Liver (tissue), 9 donors: ENCODE data around the gene TERT. TPM values are rescaled to one million over a fixed set of nuclear protein-coding genes. Genes with fewer than 3 reads are reported as not detected.

ENCODE experiments used
- DNase-seq: peaks from one replicate; pipeline ENCODE4 v3.0.0-alpha.2; 2017; ENCODE audit warnings: low spot score
- H3K27ac ChIP-seq, 2 donors: one replicate each; pipeline ENCODE4 v1.7.0; 2013; ENCODE audit warnings: inconsistent platforms in 2 of 2, low read length in 2 of 2, control low read depth in 1 of 2, low read depth in 1 of 2, mild to moderate bottlenecking in 1 of 2
- H3K27me3 ChIP-seq, 4 donors: one replicate each; pipeline versions ENCODE4 v1.6.1 to v1.7.0; 2013; ENCODE audit warnings: low read length in 3 of 4, inconsistent platforms in 1 of 4, mild to moderate bottlenecking in 1 of 4, moderate library complexity in 1 of 4; ENCODE audit not compliant: control insufficient read depth in 4 of 4, insufficient read depth in 4 of 4
- H3K36me3 ChIP-seq, 4 donors: one replicate each; pipeline versions ENCODE4 v1.6.1 to v1.7.0; 2013; ENCODE audit warnings: low read length in 3 of 4, mild to moderate bottlenecking in 3 of 4, low read depth in 1 of 4, moderate library complexity in 1 of 4; ENCODE audit not compliant: control insufficient read depth in 4 of 4, insufficient read depth in 3 of 4
- H3K4me1 ChIP-seq, 4 donors: one replicate each; pipeline versions ENCODE4 v1.6.1 to v1.7.0; 2013; ENCODE audit warnings: low read length in 3 of 4, mild to moderate bottlenecking in 3 of 4, moderate library complexity in 1 of 4; ENCODE audit not compliant: control insufficient read depth in 4 of 4, insufficient read depth in 4 of 4
- H3K4me3 ChIP-seq, 3 donors: one replicate each; pipeline versions ENCODE4 v1.6.1 to v1.7.0; 2013; ENCODE audit warnings: low read length in 3 of 3, control low read depth in 1 of 3, low read depth in 1 of 3, mild to moderate bottlenecking in 1 of 3
- H3K9ac ChIP-seq, 2 donors: one replicate each; pipeline ENCODE4 v1.7.0; 2013; ENCODE audit warnings: low read length in 2 of 2, mild to moderate bottlenecking in 2 of 2, moderate library complexity in 2 of 2, control low read depth in 1 of 2, low read depth in 1 of 2
- H3K9me3 ChIP-seq, 4 donors: one replicate each; pipeline versions ENCODE4 v1.6.1 to v1.7.0; 2013; ENCODE audit warnings: low read length in 3 of 4; ENCODE audit not compliant: control insufficient read depth in 4 of 4
- ATF3 ChIP-seq: IDR thresholded peaks from 2 replicates; pipeline ENCODE4 v1.6.1; 2016; ENCODE audit warnings: antibody characterized with exemption
- CTCF ChIP-seq: fragments of 150-350 bp; IDR thresholded peaks from 2 replicates; pipeline ENCODE4 v1.5.1; 2017; ENCODE audit warnings: improper control_type of control experiment, low read depth, low read length; ENCODE audit not compliant: missing input control
- EGR1 ChIP-seq, 2 donors: IDR thresholded peaks; 2 replicates each; pipeline ENCODE4 v1.6.1; 2016 to 2018; ENCODE audit warnings: antibody characterized with exemption in 2 of 2, low read depth in 2 of 2
- FOXA1 ChIP-seq: IDR thresholded peaks from 2 replicates; pipeline ENCODE4 v1.6.1; 2016; ENCODE audit warnings: antibody characterized with exemption
- FOXA2 ChIP-seq: IDR thresholded peaks from 2 replicates; pipeline ENCODE4 v1.6.1; 2016; ENCODE audit warnings: antibody characterized with exemption
- GABPA ChIP-seq, 2 donors: IDR thresholded peaks in 1 of 2; conservative IDR thresholded peaks in 1 of 2; 2 replicates each; pipeline ENCODE4 v1.6.1; 2016; ENCODE audit warnings: antibody characterized with exemption in 2 of 2, mild to moderate bottlenecking in 1 of 2, moderate library complexity in 1 of 2
- HNF4A ChIP-seq, 2 donors: conservative IDR thresholded peaks; 2 replicates each; pipeline ENCODE4 v1.6.1; 2016; ENCODE audit warnings: antibody characterized with exemption in 2 of 2, mild to moderate bottlenecking in 2 of 2
- HNF4G ChIP-seq: IDR thresholded peaks from 2 replicates; pipeline ENCODE4 v1.6.1; 2016; ENCODE audit warnings: antibody characterized with exemption
- JUND ChIP-seq, 2 donors: IDR thresholded peaks; 2 replicates each; pipeline ENCODE4 v1.6.1; 2016; ENCODE audit warnings: antibody characterized with exemption in 2 of 2
- MAX ChIP-seq: IDR thresholded peaks from 2 replicates; pipeline ENCODE4 v1.6.1; 2016; ENCODE audit warnings: antibody characterized with exemption
- NR2F2 ChIP-seq: IDR thresholded peaks from 2 replicates; pipeline ENCODE4 v1.6.1; 2016; ENCODE audit warnings: antibody characterized with exemption
- RAD21 ChIP-seq, 2 donors: IDR thresholded peaks; 2 replicates each; pipeline ENCODE4 v1.6.1; 2016; ENCODE audit warnings: antibody characterized with exemption in 2 of 2, mild to moderate bottlenecking in 2 of 2
- REST ChIP-seq: IDR thresholded peaks from 2 replicates; pipeline ENCODE4 v1.6.1; 2016; ENCODE audit warnings: antibody characterized with exemption, mild to moderate bottlenecking
- RXRA ChIP-seq, 2 donors: IDR thresholded peaks; 2 replicates each; pipeline ENCODE4 v1.6.1; 2017 to 2018; ENCODE audit warnings: antibody characterized with exemption in 2 of 2, mild to moderate bottlenecking in 1 of 2
- SP1 ChIP-seq: IDR thresholded peaks from 2 replicates; pipeline ENCODE4 v1.6.1; 2018; ENCODE audit warnings: antibody characterized with exemption, mild to moderate bottlenecking
- TAF1 ChIP-seq: conservative IDR thresholded peaks from 2 replicates; pipeline ENCODE4 v1.6.1; 2016; ENCODE audit warnings: antibody characterized with exemption, mild to moderate bottlenecking
- YY1 ChIP-seq: IDR thresholded peaks from 2 replicates; pipeline ENCODE4 v1.6.1; 2016; ENCODE audit warnings: antibody characterized with exemption, mild to moderate bottlenecking
- ZBTB33 ChIP-seq: IDR thresholded peaks from 2 replicates; pipeline ENCODE4 v1.6.1; 2016; ENCODE audit warnings: antibody characterized with exemption
- WGBS: extraction: QIAGEN DNeasy Blood & Tissue Kit; methylation state at CpG from one replicate; pipeline ENCODE4 v1.1.7; 2013; 5-methylcytosine and 5-hydroxymethylcytosine counted together
- polyA plus RNA-seq, 2 donors: library from polyadenylated mRNA; stranded (reverse) in 1 of 2; unstranded in 1 of 2; fragments of 200-250 nt in 1 of 2; fragments of >200 nt in 1 of 2; fragmentation: Nextera tagmentation in 1 of 2; extraction: Ambion mirVana in 1 of 2; gene quantifications; one replicate each; pipeline versions ENCODE4 v1.2.1 to v1.2.3, GENCODE V29; 2013 to 2015
- total RNA-seq, 2 donors: library from RNA; depleted of rRNA; stranded (reverse); fragments of >200 nt; gene quantifications; one replicate each; pipeline ENCODE4 v1.2.3, GENCODE V29; 2014
- donor health status: healthy.
- donor health status: healthy.
- donor health status: healthy.
- donor health status: healthy.
- donor health status: healthy.

Gene TERT
- total and polyA plus RNA-seq, 4 donors, result 0.14 TPM; not detected in 3

- TF ChIP-seq REST, result no peak
- no peak for TF ChIP-seq NR2F2
- TF ChIP-seq EGR1 (IDR thresholded peaks at IDR 0.05; ENCODE audit: low read depth in 2 of 2), result no peak
- no peak for TF ChIP-seq SP1
- TF ChIP-seq MAX, result no peak
- no peak for TF ChIP-seq HNF4G
- TF ChIP-seq TAF1, result no peak
These were observed 18.3 kb upstream of the TERT start (continued) for GRCh38 chr5:1312993-1313833.

GRCh38 chr5:1312206-1312605 is 17.3 kb upstream of the TERT start:
- DNase-seq, result no peak
- H3K9me3 ChIP-seq, result no peaks in the 10 kb centered on the region
- H3K9ac ChIP-seq, result no peak overlapping the region
- peaks cover 7 to 17% (median 15%) of the 10 kb centered on the region in 4 donors for H3K4me1 ChIP-seq
- no peaks in the 10 kb centered on the region for H3K36me3 ChIP-seq
- no peak for TF ChIP-seq MAX
- TF ChIP-seq RXRA (IDR thresholded peaks at IDR 0.05), result no peak
- no peak for TF ChIP-seq ATF3
- no peak for TF ChIP-seq REST
- no peak for TF ChIP-seq FOXA1
- no peak for TF ChIP-seq ZBTB33
- no peak for TF ChIP-seq CTCF
- TF ChIP-seq GABPA (IDR thresholded peaks at IDR 0.05 in 1 of 2, conservative IDR thresholded peaks at IDR 0.05 in 1 of 2), result no peak
- no peak for TF ChIP-seq JUND (IDR thresholded peaks at IDR 0.05)
- TF ChIP-seq EGR1 (IDR thresholded peaks at IDR 0.05; ENCODE audit: low read depth in 2 of 2), result no peak
- TF ChIP-seq HNF4G, result no peak
- TF ChIP-seq RAD21 (IDR thresholded peaks at IDR 0.05), result no peak
- TF ChIP-seq FOXA2, result no peak
- no peak for TF ChIP-seq NR2F2
- TF ChIP-seq YY1, result no peak
- no peak for TF ChIP-seq TAF1
- TF ChIP-seq SP1, result no peak
- no peak for TF ChIP-seq HNF4A (conservative IDR thresholded peaks at IDR 0.05)
- H3K27me3 ChIP-seq, result no peaks in the 10 kb centered on the region
- no peak overlapping the region for H3K27ac ChIP-seq
- 92% methylated on average over 7 of the region's 7 CpGs for WGBS
- no peak overlapping the region for H3K4me3 ChIP-seq
